SJSA1 (cell line): ENCODE results near the gene DUOX2. TPM values are rescaled to one million over a fixed set of nuclear protein-coding genes. Genes with fewer than 3 reads are reported as not detected.
"Not testable (repeated sequence)": the region's sequence is repeated elsewhere in the genome, so short reads cannot be mapped to it uniquely, and the experiment has no call there.

Experiments used
- DNase-seq, 2 experiments: peaks; one replicate each; pipeline ENCODE4 v3.0.0-alpha.2; 2015 to 2020; ENCODE audit warnings: low spot score in 2 of 2, low read depth in 1 of 2
- H3K27ac ChIP-seq: fragments of 250-450 bp; sonication (Bioruptor Pico); 2 replicates; pipeline ENCODE4 v1.5.1; 2020; ENCODE audit warnings: mild to moderate bottlenecking, moderate library complexity
- H3K27me3 ChIP-seq: fragments of 250-450 bp; sonication (Bioruptor Pico); replicated peaks from 2 replicates; pipeline ENCODE4 v1.5.1; 2020; ENCODE audit warnings: mild to moderate bottlenecking, moderate library complexity
- H3K36me3 ChIP-seq: fragments of 250-450 bp; sonication (Bioruptor Pico); 2 replicates; pipeline ENCODE4 v1.5.1; 2020; ENCODE audit warnings: mild to moderate bottlenecking
- H3K4me1 ChIP-seq: fragments of 250-450 bp; sonication (Bioruptor Pico); replicated peaks from 2 replicates; pipeline ENCODE4 v1.6.1; 2021; ENCODE audit warnings: mild to moderate bottlenecking
- H3K4me3 ChIP-seq: fragments of 250-450 bp; sonication (Bioruptor Pico); 2 replicates; pipeline ENCODE4 v1.5.1; 2020; ENCODE audit warnings: mild to moderate bottlenecking
- H3K9me3 ChIP-seq: fragments of 250-450 bp; sonication (Bioruptor Pico); replicated peaks from 2 replicates; pipeline ENCODE4 v1.5.1; 2020; ENCODE audit warnings: mild to moderate bottlenecking
- total RNA-seq: library from RNA; depleted of rRNA; stranded (reverse); fragments of >200 nt; shearing (Covaris generic); gene quantifications from 2 replicates; pipeline ENCODE4 v1.2.3, GENCODE V29; 2014

DUOX2 gene
- total RNA-seq, 1 experiment from 2014 or later, result not detected

DNA sequence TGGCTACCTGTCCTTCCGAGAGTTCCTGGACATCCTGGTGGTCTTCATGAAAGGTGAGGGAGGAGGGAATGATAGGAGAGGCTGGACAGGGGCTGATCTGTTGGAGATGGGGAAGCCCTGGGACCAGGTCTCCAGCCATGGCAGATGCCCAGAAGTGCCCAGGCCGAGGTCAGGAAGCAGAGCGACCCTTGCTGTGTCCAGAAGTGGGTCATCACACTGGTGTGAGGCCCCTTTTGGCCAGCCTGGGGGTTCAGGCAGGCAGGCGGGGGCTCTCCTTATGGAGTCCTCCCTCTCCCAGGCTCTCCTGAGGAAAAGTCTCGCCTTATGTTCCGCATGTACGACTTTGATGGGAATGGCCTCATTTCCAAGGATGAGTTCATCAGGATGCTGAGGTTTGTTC lies 33.6 kb upstream of the DUOX2 start:
- no peak overlapping the region for H3K4me3 ChIP-seq
- H3K27ac ChIP-seq, result no peak overlapping the region
- H3K4me1 ChIP-seq, result no peaks in the 10 kb centered on the region
- H3K36me3 ChIP-seq, result no peaks in the 10 kb centered on the region
- H3K27me3 ChIP-seq, result no peaks in the 10 kb centered on the region
- no peaks in the 10 kb centered on the region for H3K9me3 ChIP-seq
- DNase-seq, result no peak

GRCh38 chr15:45146405-45146804 lies 32.4 kb upstream of the DUOX2 start:
- Histone ChIP-seq H3K27me3 (no peaks in the 10 kb centered on the region), H3K4me1 (no peaks in the 10 kb centered on the region), H3K27ac (no peak overlapping the region), H3K9me3 (no peaks in the 10 kb centered on the region), H3K4me3 (no peak overlapping the region), H3K36me3 (no peaks in the 10 kb centered on the region)
- no peak for DNase-seq

GRCh38 chr15:45144775-45145174 lies 30.8 kb upstream of the DUOX2 start:
- no peaks in the 10 kb centered on the region for H3K4me1 ChIP-seq
- H3K27me3 ChIP-seq, result no peaks in the 10 kb centered on the region
- H3K4me3 ChIP-seq, result no peak overlapping the region
- H3K36me3 ChIP-seq, result no peaks in the 10 kb centered on the region
- no peak for DNase-seq
- H3K27ac ChIP-seq, result no peak overlapping the region
- no peaks in the 10 kb centered on the region for H3K9me3 ChIP-seq

- Histone ChIP-seq H3K9me3 (no peaks in the 10 kb centered on the region), H3K36me3 (no peaks in the 10 kb centered on the region), H3K4me1 (no peaks in the 10 kb centered on the region), H3K4me3 (no peak overlapping the region), H3K27me3 (no peaks in the 10 kb centered on the region), H3K27ac (no peak overlapping the region)
- no peak for DNase-seq
Observed at GRCh38 chr15:45143946-45144345, 30.0 kb upstream of the DUOX2 start.

DNA sequence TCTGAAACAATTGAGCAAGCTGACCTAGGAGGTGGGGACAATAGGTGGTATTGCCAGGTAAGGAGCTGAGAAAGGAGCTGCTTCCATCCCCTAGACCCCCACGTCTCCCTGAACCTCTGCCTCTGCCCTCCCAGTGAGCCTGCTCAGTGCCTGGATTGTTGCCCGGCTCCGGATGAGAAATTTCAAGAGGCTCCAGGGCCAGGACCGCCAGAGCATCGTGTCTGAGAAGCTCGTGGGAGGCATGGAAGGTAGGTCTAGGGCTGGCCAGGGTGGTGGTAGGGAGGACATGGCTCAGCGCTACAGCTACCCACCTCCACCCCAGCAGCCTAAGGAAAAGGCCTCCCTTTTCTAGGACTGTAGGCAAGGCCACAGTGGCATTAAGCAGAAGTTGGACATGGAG lies 29.1 kb upstream of the DUOX2 start:
- H3K36me3 ChIP-seq, result no peaks in the 10 kb centered on the region
- H3K9me3 ChIP-seq, result no peaks in the 10 kb centered on the region
- no peaks in the 10 kb centered on the region for H3K27me3 ChIP-seq
- no peak overlapping the region for H3K27ac ChIP-seq
- no peaks in the 10 kb centered on the region for H3K4me1 ChIP-seq
- DNase-seq, result no peak
- H3K4me3 ChIP-seq, result no peak overlapping the region

GRCh38 chr15:45141386-45141785 lies 27.4 kb upstream of the DUOX2 start:
- H3K27ac ChIP-seq, result no peak overlapping the region

GRCh38 chr15:45140557-45141250 lies 26.7 kb upstream of the DUOX2 start:
- no peaks in the 10 kb centered on the region for H3K9me3 ChIP-seq
- DNase-seq, result no peak
- H3K4me3 ChIP-seq, result no peak overlapping the region
- H3K4me1 ChIP-seq, result no peaks in the 10 kb centered on the region
- H3K27me3 ChIP-seq, result no peaks in the 10 kb centered on the region
- H3K27ac ChIP-seq, result no peak overlapping the region
- H3K36me3 ChIP-seq, result no peaks in the 10 kb centered on the region

More at GRCh38 chr15:45141386-45141785, 27.4 kb upstream of the DUOX2 start:
- DNase-seq, result no peak
- Histone ChIP-seq H3K36me3 (no peaks in the 10 kb centered on the region), H3K4me1 (no peaks in the 10 kb centered on the region), H3K4me3 (no peak overlapping the region), H3K9me3 (no peaks in the 10 kb centered on the region), H3K27me3 (no peaks in the 10 kb centered on the region)

DNA sequence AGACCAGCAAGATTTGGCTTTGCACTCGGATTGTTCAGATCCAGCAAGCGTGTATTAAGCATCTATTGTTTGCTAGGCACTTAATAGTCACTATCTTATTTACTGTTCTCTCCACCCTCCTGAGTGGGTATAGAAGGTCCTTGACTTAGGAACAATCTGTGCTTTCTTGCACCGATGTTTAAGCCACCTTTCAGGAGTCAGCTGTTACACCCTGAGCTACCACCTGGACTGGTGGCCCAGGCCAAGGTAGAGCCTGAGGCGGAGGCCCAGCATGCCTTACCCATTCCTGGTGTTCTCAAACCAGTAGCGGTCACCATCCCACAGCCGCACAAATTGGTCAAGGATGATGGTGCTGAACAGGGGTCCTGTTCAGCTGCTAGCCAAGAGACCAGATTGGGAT lies 25.8 kb upstream of the DUOX2 start:
- H3K36me3 ChIP-seq, result no peaks in the 10 kb centered on the region
- no peak for DNase-seq
- H3K27ac ChIP-seq, result no peak overlapping the region
- no peak overlapping the region for H3K4me3 ChIP-seq
- H3K4me1 ChIP-seq, result no peaks in the 10 kb centered on the region
- H3K9me3 ChIP-seq, result no peaks in the 10 kb centered on the region
- no peaks in the 10 kb centered on the region for H3K27me3 ChIP-seq

DNA sequence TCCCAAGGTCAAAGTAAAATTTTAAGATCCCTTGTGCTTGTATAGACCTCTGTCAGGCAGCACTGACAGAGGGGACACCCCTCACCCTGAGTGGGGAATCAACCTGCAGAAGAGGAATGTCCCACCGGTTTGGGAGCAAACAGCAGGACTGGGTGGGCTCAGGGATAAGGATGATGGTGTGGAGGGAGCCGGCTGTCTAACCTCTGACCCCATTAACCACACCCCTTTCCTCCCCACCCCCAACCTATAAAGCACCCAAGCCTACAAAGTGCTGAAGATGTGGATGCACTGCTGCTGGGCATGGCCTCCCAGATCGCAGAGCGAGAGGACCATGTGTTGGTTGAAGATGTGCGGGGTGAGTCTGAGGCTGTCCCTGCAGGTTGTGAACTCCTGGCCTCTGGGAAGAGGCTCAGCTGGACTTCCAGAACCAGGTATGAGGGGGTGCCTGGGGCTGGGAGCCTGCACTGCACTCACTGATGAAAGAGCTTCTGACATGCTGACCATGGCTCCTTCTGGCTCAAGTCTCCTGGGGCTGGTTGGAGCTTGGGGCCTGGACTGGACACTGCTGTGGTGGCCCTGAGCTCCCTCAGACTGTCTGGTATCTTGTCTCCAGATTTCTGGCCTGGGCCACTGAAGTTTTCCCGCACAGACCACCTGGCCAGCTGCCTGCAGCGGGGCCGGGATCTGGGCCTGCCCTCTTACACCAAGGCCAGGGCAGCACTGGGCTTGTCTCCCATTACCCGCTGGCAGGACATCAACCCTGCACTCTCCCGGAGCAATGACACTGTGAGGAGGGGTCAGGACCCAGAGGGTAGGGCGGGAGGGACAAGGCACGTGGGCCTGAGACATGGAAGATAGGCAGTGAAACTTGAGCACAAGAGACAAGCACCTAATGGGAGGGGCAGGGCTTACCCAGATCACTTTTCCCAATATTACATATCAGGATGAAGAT lies 25.1 kb upstream of the DUOX2 start:
- Histone ChIP-seq H3K27me3 (no peaks in the 10 kb centered on the region), H3K4me3 (no peak overlapping the region), H3K36me3 (no peaks in the 10 kb centered on the region), H3K9me3 (no peaks in the 10 kb centered on the region), H3K27ac (no peak overlapping the region), H3K4me1 (no peaks in the 10 kb centered on the region)
- no peak for DNase-seq

GRCh38 chr15:45137703-45138102 lies 23.7 kb upstream of the DUOX2 start:
- H3K9me3 ChIP-seq, result no peaks in the 10 kb centered on the region
- no peak for DNase-seq
- H3K27ac ChIP-seq, result no peak overlapping the region
- no peaks in the 10 kb centered on the region for H3K36me3 ChIP-seq
- no peaks in the 10 kb centered on the region for H3K4me1 ChIP-seq
- no peak overlapping the region for H3K4me3 ChIP-seq
- peaks cover 1% of the 10 kb centered on the region; the same call in 1 of the 2 replicates for H3K27me3 ChIP-seq

DNA sequence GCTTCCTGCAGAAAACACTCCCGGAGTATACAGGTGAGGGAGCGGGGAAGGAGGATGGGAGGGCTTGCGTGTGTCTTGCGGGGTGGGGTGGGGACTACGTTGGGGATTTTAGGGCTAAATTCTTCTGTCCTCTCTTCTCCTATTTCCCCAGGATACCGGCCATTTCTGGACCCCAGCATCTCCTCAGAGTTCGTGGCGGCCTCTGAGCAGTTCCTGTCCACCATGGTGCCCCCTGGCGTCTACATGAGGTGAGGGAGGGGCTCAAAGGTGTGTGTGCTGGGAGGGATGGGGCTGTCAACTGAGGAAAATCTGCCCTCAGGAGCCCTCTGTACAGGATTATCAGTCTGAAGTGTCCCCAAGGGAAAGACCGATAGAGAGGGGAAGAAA lies 22.4 kb upstream of the DUOX2 start:
- no peaks in the 10 kb centered on the region for H3K4me1 ChIP-seq
- no peak for DNase-seq
- no peaks in the 10 kb centered on the region for H3K36me3 ChIP-seq
- no peak overlapping the region for H3K27ac ChIP-seq
- peaks cover 11% of the 10 kb centered on the region for H3K27me3 ChIP-seq
- H3K4me3 ChIP-seq, result no peak overlapping the region
- H3K9me3 ChIP-seq, result no peaks in the 10 kb centered on the region

GRCh38 chr15:45135705-45136377 lies 21.9 kb upstream of the DUOX2 start:
- H3K36me3 ChIP-seq, H3K4me1 ChIP-seq, H3K4me3 ChIP-seq, DNase-seq, H3K9me3 ChIP-seq, H3K27ac ChIP-seq: not testable (repeated sequence)
- H3K27me3 ChIP-seq, result peaks cover 16% of the 10 kb centered on the region

DNA sequence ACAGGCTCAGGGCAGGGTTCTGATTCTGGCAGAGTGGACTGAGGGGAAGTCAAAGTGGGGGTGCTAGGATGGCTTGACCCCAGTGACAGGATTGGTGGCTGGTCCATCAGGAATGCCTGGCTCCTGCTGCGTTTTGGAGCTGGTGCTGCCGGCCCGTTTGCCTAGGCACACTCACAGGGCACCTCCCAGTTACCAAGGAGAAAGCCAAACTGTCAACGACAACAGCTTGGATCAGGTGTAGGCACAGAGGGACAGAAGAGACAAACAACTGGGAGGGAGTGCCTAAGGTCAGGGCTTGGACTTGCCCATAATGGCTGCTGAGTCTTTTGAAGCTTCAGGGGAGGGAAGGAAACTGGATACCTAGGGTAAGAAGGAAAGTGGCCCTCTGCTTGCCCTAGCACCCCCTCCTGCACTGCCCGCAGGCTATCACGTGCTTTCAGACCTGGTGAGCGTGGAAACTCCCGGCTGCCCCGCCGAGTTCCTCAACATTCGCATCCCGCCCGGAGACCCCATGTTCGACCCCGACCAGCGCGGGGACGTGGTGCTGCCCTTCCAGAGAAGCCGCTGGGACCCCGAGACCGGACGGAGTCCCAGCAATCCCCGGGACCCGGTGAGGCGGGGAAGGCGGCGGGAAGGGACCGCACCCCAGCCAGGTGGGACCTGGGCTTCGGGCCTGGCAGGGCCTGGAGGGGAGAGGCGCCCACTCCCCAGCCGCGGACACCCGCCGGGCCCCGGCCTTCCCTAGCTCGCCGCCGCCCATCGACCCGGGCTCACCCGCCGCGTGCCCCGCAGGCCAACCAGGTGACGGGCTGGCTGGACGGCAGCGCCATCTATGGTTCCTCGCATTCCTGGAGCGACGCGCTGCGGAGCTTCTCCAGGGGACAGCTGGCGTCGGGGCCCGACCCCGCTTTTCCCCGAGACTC lies 21.0 kb upstream of the DUOX2 start:
- no peak for DNase-seq
- no peak overlapping the region for H3K4me3 ChIP-seq
- peaks cover 22% of the 10 kb centered on the region for H3K27me3 ChIP-seq
- no peaks in the 10 kb centered on the region for H3K4me1 ChIP-seq
- H3K9me3 ChIP-seq, result no peaks in the 10 kb centered on the region
- H3K36me3 ChIP-seq, result no peaks in the 10 kb centered on the region
- H3K27ac ChIP-seq, result no peak overlapping the region
